NCI-H2081 (cell line): ENCODE results near the gene CTNNA2.

Experiments
- DNase-seq, 2 experiments: peaks; one replicate each; lab custom pipeline; 2025; lab: John Stamatoyannopoulos, UW

Gene CTNNA2

GRCh38 chr2:79935046-79935732, 422.3 kb downstream of the CTNNA2 start:
- no peak for DNase-seq

GRCh38 chr2:79935771-79936657, 423.2 kb downstream of the CTNNA2 start:
- peak; percentile 72 to 76 for DNase-seq

- no peak for DNase-seq
Observed at GRCh38 chr2:79936715-79937114, 423.9 kb downstream of the CTNNA2 start.

GRCh38 chr2:79938648-79939047, 425.8 kb downstream of the CTNNA2 start:
- DNase-seq = no peak

- no peak for DNase-seq
Observed at GRCh38 chr2:79940364-79940763, 427.5 kb downstream of the CTNNA2 start.

- DNase-seq = no peak
Observed at GRCh38 chr2:79941179-79941578, 428.3 kb downstream of the CTNNA2 start.

- no peak for DNase-seq
Observed at GRCh38 chr2:79944205-79944604, 431.4 kb downstream of the CTNNA2 start.

GRCh38 chr2:79945653-79946445, 433.0 kb downstream of the CTNNA2 start:
- no peak for DNase-seq

GRCh38 chr2:79947751-79948150, 434.9 kb downstream of the CTNNA2 start:
- DNase-seq = no peak

- peak in 1 of 2 experiments; percentile 39 for DNase-seq
Observed at GRCh38 chr2:79950526-79950925, 437.7 kb downstream of the CTNNA2 start.

GRCh38 chr2:79952616-79953015, 439.8 kb downstream of the CTNNA2 start:
- DNase-seq = no peak

GRCh38 chr2:79960035-79960434, 447.2 kb downstream of the CTNNA2 start:
- DNase-seq = no peak

GRCh38 chr2:79960519-79960918, 447.7 kb downstream of the CTNNA2 start:
- DNase-seq = no peak

- no peak for DNase-seq
Observed at GRCh38 chr2:79964966-79965365, 452.1 kb downstream of the CTNNA2 start.

- no peak for DNase-seq
Observed at GRCh38 chr2:79966369-79966768, 453.5 kb downstream of the CTNNA2 start.

- DNase-seq = no peak
Observed at GRCh38 chr2:79966882-79967281, 454.0 kb downstream of the CTNNA2 start.

GRCh38 chr2:79971807-79972206, 459.0 kb downstream of the CTNNA2 start:
- DNase-seq = no peak

- no peak for DNase-seq
Observed at GRCh38 chr2:79972661-79973060, 459.8 kb downstream of the CTNNA2 start.

GRCh38 chr2:79975791-79976565, 463.1 kb downstream of the CTNNA2 start:
- no peak for DNase-seq

GRCh38 chr2:79977792-79978191, 464.9 kb downstream of the CTNNA2 start:
- no peak for DNase-seq

- DNase-seq = no peak
Observed at GRCh38 chr2:79980116-79980515, 467.3 kb downstream of the CTNNA2 start.

- DNase-seq = no peak
Observed at GRCh38 chr2:79980816-79981215, 468.0 kb downstream of the CTNNA2 start.
